Nephron progenitor cell (in vitro differentiated cells): ENCODE data around the gene ATXN3L.
A peak's percentile ranks its signal among the peaks of the same experiment; 100 is the strongest.

Experiments used
- DNase-seq: peaks from one replicate; pipeline ENCODE4 v3.0.0; 2021
- H3K27ac Mint-ChIP-seq: 2 replicates; pipeline ENCODE4 v1.8.0; 2021; ENCODE audit warnings: mild to moderate bottlenecking, moderate library complexity, mixed read lengths
- H3K27me3 Mint-ChIP-seq: 2 replicates; pipeline ENCODE4 v1.8.0; 2021; ENCODE audit warnings: mild to moderate bottlenecking, low read depth, mixed read lengths; ENCODE audit not compliant: poor library complexity
- H3K36me3 Mint-ChIP-seq: 2 replicates; pipeline ENCODE4 v1.8.0; 2021; ENCODE audit warnings: low read depth, mixed read lengths
- H3K4me1 Mint-ChIP-seq: 2 replicates; pipeline ENCODE4 v1.8.0; 2021; ENCODE audit warnings: mixed read lengths
- H3K4me3 Mint-ChIP-seq: 2 replicates; pipeline ENCODE4 v1.8.0; 2021; ENCODE audit warnings: mild to moderate bottlenecking, moderate library complexity, mixed read lengths
- H3K9me3 Mint-ChIP-seq: 2 replicates; pipeline ENCODE4 v1.8.0; 2021; ENCODE audit warnings: mild to moderate bottlenecking, moderate library complexity, mixed read lengths
- CTCF ChIP-seq: fragments of 200-600 bp; sonication (generic); IDR thresholded peaks from 2 replicates; pipeline ENCODE4 v1.5.0; 2021; ENCODE audit warnings: antibody characterized with exemption

ATXN3L gene

GRCh38 chrX:13319953-13320352 is at the start of gene ATXN3L:
Gene ATXN3L, minus strand, starts transcription at chrX:13320053. Its CDS starts 119 bp downstream, at chrX:13319934.
- no peak for DNase-seq
- TF ChIP-seq CTCF = no peak
- no peaks in the 10 kb centered on the region for H3K36me3 Mint-ChIP-seq
- no peak within 1 kb of the TSS for H3K4me3 Mint-ChIP-seq
- H3K4me1 Mint-ChIP-seq = no peaks in the 10 kb centered on the region
- H3K9me3 Mint-ChIP-seq = peaks cover 52% of the 10 kb centered on the region
- no peaks in the 10 kb centered on the region for H3K27me3 Mint-ChIP-seq
- no peak within 1 kb of the TSS for H3K27ac Mint-ChIP-seq

GRCh38 chrX:13369256-13370030 is 49.6 kb upstream of the ATXN3L start:
- Mint-ChIP-seq H3K27me3 (no peaks in the 10 kb centered on the region), H3K4me1 (peaks cover 16% of the 10 kb centered on the region), H3K9me3 (peaks cover 8% of the 10 kb centered on the region), H3K36me3 (no peaks in the 10 kb centered on the region), H3K27ac (no peak overlapping the region), H3K4me3 (no peak overlapping the region)
- TF ChIP-seq CTCF = no peak
- no peak for DNase-seq

GRCh38 chrX:13367950-13368349 is 48.1 kb upstream of the ATXN3L start:
- Mint-ChIP-seq H3K4me1 (peaks cover 14% of the 10 kb centered on the region), H3K4me3 (no peak overlapping the region), H3K9me3 (peaks cover 14% of the 10 kb centered on the region), H3K36me3 (no peaks in the 10 kb centered on the region), H3K27me3 (no peaks in the 10 kb centered on the region), H3K27ac (no peak overlapping the region)
- no peak for TF ChIP-seq CTCF
- no peak for DNase-seq

- Mint-ChIP-seq H3K9me3 (peaks cover 17% of the 10 kb centered on the region), H3K27me3 (peaks cover 3% of the 10 kb centered on the region), H3K27ac (no peak overlapping the region), H3K4me1 (peaks cover 11% of the 10 kb centered on the region), H3K4me3 (no peak overlapping the region), H3K36me3 (no peaks in the 10 kb centered on the region)
- TF ChIP-seq CTCF = no peak
- DNase-seq = no peak
Observed at GRCh38 chrX:13366698-13367097, 46.8 kb upstream of the ATXN3L start.

- peaks cover 11% of the 10 kb centered on the region for H3K4me1 Mint-ChIP-seq
- DNase-seq = no peak
- H3K4me3 Mint-ChIP-seq = no peak overlapping the region
- no peak for TF ChIP-seq CTCF
- no peak overlapping the region for H3K27ac Mint-ChIP-seq
- no peaks in the 10 kb centered on the region for H3K36me3 Mint-ChIP-seq
- peaks cover 3% of the 10 kb centered on the region for H3K27me3 Mint-ChIP-seq
- peaks cover 17% of the 10 kb centered on the region for H3K9me3 Mint-ChIP-seq
Observed at GRCh38 chrX:13365161-13365560, 45.3 kb upstream of the ATXN3L start.

GRCh38 chrX:13364230-13364857 is 44.5 kb upstream of the ATXN3L start:
- no peak for TF ChIP-seq CTCF

More at GRCh38 chrX:13364230-13364857, 44.5 kb upstream of the ATXN3L start:
- DNase-seq = no peak
- Mint-ChIP-seq H3K4me3 (no peak overlapping the region), H3K27ac (peak overlapping the region; percentile 74), H3K27me3 (peaks cover 3% of the 10 kb centered on the region), H3K36me3 (no peaks in the 10 kb centered on the region), H3K9me3 (peaks cover 17% of the 10 kb centered on the region), H3K4me1 (peaks cover 9% of the 10 kb centered on the region)
